T-helper 22 cell (primary cell): ENCODE results near the gene INAFM2.

ENCODE experiments used
- DNase-seq: peaks from one replicate; pipeline ENCODE4 v3.0.0-alpha.2; 2020; ENCODE audit warnings: low read depth

The INAFM2 gene

DNA sequence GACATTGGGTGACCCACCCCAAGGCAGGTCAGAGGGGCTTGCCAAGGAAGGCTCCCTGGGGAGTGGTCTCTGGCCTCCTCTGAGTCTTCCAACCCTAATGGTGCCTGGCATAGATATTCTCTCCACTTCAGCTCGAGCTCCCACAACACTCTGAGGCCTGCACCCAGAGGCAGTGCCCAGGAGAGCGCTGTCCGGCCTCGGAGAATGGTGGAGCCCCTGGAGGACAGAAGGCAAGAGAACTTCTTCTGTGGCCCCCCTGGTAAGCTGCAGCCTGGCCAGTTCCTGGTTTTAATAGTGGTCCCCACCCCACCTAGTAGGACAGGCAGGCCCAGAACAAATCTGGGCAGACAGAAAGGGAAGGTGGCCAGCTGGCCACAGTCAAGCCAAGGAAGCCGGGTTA, 41.5 kb downstream of the INAFM2 start:
- DNase-seq = no peak

DNA sequence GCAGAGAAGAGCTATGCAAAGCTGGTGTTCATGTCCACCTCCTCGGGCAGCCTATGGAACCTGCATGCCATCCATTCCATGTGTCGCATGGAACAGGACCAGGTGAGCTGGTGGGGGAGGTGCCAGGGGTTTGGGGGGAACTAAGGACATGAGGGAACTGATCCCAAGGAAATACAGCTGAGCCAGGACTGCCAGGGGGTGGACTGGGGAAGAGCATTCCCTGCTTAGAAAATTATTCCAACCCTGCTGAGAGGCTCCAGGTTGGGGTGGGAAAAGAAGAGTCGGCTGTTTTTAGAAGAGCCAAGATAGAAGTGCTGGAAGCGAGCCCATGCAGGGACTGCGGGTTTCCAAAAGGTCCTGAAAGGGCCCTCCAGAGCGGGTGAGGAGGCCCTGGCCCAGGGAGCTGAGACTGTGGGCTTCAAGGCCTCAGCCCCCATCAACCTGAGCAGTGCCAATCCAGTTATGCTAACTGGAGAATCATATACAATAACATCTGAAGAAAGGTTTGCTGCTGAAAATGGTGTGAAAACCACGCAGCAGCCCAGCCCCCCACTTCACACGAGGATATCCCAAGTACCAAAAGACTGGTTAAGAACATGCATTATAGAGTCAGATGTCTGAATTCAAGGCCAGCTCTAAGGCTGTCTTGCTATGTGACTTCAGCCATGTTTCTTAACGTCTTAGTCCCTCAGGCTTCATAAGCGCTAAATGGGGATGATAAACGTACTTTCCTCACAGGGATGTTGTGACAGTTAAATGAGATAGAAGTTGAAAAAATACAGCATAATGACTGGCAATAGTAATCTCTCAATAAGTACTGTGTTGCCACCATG, 42.3 kb downstream of the INAFM2 start:
- no peak for DNase-seq

DNA sequence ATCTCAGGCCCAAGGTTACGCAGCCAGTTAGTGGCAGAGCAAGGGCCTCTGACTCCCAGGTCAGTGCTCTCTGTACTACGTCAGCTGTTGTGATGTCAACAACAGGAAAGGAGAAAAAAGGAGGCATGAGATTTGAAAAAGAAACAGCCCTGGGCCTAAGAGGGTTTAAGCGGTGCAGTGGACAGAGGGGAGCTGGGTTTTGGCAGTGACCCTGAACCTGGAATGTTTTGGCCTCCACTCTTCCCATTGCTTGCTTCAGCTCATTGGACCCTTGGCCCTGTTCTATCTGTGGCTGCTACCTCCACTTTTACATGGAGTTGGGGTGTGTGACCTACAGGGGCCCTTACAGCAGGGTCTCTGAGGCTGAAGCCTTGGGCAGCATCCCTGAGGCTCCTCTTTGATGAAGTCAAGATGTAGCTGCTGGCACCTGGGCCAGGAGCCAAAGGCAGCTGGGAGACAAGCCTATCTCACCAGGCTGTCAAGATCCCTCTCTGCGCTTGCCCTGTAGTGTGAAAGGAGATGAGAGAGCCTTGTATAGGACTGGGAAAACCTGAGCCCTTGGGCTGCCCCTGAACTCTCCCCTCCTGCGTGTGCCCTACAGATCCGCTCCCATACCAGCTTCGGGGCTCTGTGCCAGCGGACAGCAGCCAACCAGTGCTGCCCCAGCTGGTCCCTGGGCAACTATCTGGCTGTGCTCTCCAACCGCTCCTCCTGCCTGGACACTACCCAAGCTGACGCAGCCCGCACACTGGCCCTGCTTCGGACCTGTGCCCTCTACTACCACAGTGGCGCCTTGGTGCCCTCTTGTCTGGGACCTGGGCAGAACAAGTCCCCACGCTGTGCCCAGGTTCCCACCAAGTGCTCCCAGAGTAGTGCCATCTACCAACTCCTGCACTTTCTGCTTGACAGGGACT, 43.2 kb downstream of the INAFM2 start:
- no peak for DNase-seq

DNA sequence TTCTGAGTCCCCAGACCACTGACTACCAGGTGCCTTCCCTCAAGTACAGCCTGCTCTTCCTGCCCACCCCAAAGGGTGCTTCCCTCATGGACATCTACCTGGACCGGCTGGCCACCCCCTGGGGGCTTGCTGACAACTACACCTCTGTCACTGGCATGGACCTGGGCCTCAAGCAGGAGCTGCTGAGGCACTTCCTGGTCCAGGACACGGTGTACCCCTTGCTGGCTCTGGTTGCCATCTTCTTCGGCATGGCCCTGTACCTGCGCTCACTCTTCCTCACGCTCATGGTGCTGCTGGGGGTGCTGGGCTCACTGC, 43.8 kb downstream of the INAFM2 start:
- no peak for DNase-seq

DNA sequence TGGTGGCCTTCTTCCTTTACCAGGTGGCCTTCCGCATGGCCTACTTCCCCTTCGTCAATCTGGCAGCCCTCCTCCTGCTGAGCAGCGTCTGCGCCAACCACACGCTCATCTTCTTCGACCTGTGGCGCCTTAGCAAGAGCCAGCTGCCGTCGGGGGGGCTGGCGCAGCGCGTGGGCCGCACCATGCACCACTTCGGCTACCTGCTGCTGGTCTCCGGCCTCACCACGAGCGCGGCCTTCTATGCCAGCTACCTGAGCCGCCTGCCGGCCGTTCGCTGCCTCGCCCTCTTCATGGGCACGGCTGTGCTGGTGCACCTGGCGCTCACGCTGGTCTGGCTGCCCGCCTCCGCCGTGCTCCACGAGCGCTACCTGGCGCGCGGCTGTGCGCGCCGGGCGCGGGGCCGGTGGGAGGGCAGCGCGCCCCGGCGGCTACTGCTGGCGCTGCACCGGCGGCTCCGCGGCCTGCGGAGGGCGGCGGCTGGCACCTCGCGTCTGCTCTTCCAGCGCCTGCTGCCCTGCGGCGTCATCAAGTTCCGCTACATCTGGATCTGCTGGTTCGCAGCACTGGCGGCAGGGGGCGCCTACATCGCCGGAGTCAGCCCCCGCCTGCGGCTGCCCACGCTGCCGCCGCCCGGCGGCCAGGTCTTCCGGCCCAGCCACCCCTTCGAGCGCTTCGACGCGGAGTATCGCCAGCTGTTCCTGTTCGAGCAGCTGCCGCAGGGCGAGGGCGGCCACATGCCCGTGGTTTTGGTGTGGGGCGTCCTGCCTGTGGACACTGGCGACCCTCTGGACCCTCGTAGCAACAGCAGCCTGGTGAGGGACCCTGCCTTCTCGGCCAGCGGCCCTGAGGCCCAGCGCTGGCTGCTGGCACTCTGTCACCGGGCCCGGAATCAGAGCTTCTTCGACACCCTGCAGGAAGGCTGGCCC, 44.5 kb downstream of the INAFM2 start:
- peak; percentile 77 for DNase-seq

- no peak for DNase-seq
Observed at GRCh38 chr15:40368719-40369473, 45.4 kb downstream of the INAFM2 start.

GRCh38 chr15:40369474-40369869, 46.0 kb downstream of the INAFM2 start:
- DNase-seq = no peak

GRCh38 chr15:40369971-40370370, 46.5 kb downstream of the INAFM2 start:
- DNase-seq = no peak

GRCh38 chr15:40372981-40373380, 49.5 kb downstream of the INAFM2 start:
- DNase-seq = no peak
